Mesothelial cell of epicardium (in vitro differentiated cells): Measurements from ENCODE around the gene MVB12B. TPM values are rescaled to one million over a fixed set of nuclear protein-coding genes. Genes with fewer than 3 reads are reported as not detected.

Experiments used
- DNase-seq, 2 experiments: peaks; one replicate each; pipeline ENCODE4 v3.0.0; 2021; ENCODE audit warnings: low spot score in 2 of 2; ENCODE audit not compliant: unreplicated experiment in 2 of 2
- H3K27ac Mint-ChIP-seq: 2 replicates; pipeline ENCODE4 v1.8.0; 2021; ENCODE audit warnings: mixed read lengths
- H3K27me3 Mint-ChIP-seq: 2 replicates; pipeline ENCODE4 v1.8.0; 2021; ENCODE audit warnings: low read depth, mixed read lengths
- H3K36me3 Mint-ChIP-seq: 2 replicates; pipeline ENCODE4 v1.8.0; 2021; ENCODE audit warnings: mixed read lengths
- H3K4me1 Mint-ChIP-seq: 2 replicates; pipeline ENCODE4 v1.8.0; 2021; ENCODE audit warnings: mixed read lengths
- H3K4me3 Mint-ChIP-seq: 2 replicates; pipeline ENCODE4 v1.8.0; 2021; ENCODE audit warnings: mild to moderate bottlenecking, moderate library complexity, mixed read lengths
- H3K9me3 Mint-ChIP-seq: 2 replicates; pipeline ENCODE4 v1.8.0; 2021; ENCODE audit warnings: mixed read lengths
- CTCF ChIP-seq: fragments of 200-600 bp; sonication (generic); IDR thresholded peaks from one replicate; pipeline ENCODE4 v1.5.0; 2021; ENCODE audit warnings: antibody characterized with exemption; ENCODE audit not compliant: unreplicated experiment
- total RNA-seq: library from RNA; stranded (reverse); gene quantifications from 3 replicates; pipeline ENCODE4 v1.2.1, GENCODE V29; 2021

The MVB12B gene
- total RNA-seq, 1 donor from 2014 or later: 43.7 TPM

DNA sequence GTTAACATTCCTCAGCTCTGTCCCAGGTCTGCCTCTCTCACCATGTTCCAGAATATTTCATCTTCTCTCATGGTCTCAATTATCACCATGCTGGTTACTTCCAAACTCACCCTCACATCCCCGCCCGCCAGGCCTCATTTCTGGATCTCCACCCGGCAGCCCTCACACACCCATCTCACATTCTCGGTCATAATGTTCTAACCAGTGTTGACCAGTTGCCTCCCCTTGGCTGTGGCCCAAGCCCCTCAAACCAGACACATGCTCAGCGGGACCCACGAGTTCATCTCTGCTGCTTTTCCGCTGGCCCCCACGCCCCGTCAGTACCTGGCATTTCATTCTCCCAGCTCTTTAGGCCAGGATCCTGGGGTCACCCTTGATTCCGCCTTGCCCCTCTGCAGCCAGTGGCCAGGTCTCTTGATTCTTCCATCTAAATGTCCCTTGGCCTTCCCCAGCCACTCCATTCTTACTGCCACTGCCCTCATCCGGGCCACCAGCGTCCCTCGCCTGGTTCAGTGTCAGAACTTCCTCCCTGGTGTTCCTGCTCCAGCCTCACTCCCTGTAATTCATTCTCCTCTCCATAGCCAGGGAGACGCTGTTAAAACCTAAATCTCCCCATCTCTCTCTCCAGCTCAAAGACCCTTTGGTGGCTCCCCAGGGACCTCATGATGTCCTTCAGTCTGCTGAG, 141.7 kb downstream of the MVB12B start:
- H3K4me3 Mint-ChIP-seq: no peak overlapping the region
- no peak for TF ChIP-seq CTCF
- H3K27ac Mint-ChIP-seq: no peak overlapping the region
- peaks cover 16% of the 10 kb centered on the region for H3K4me1 Mint-ChIP-seq
- no peaks in the 10 kb centered on the region for H3K27me3 Mint-ChIP-seq
- DNase-seq: no peak
- H3K36me3 Mint-ChIP-seq: peaks cover 15% of the 10 kb centered on the region
- no peaks in the 10 kb centered on the region for H3K9me3 Mint-ChIP-seq

- H3K27ac Mint-ChIP-seq: no peak overlapping the region
Measured at GRCh38 chr9:126470241-126470993, 143.8 kb downstream of the MVB12B start.

GRCh38 chr9:126471084-126471624, 144.5 kb downstream of the MVB12B start:
- Mint-ChIP-seq H3K4me1 (peaks cover 38% of the 10 kb centered on the region), H3K9me3 (no peaks in the 10 kb centered on the region), H3K4me3 (no peak overlapping the region), H3K27ac (no peak overlapping the region), H3K36me3 (peaks cover 16% of the 10 kb centered on the region), H3K27me3 (no peaks in the 10 kb centered on the region)
- TF ChIP-seq CTCF: no peak
- DNase-seq: no peak

More at GRCh38 chr9:126470241-126470993, 143.8 kb downstream of the MVB12B start:
- TF ChIP-seq CTCF: no peak
- DNase-seq: no peak
- Mint-ChIP-seq H3K4me1 (peaks cover 35% of the 10 kb centered on the region), H3K9me3 (no peaks in the 10 kb centered on the region), H3K4me3 (no peak overlapping the region), H3K27me3 (no peaks in the 10 kb centered on the region), H3K36me3 (peaks cover 12% of the 10 kb centered on the region)

DNA sequence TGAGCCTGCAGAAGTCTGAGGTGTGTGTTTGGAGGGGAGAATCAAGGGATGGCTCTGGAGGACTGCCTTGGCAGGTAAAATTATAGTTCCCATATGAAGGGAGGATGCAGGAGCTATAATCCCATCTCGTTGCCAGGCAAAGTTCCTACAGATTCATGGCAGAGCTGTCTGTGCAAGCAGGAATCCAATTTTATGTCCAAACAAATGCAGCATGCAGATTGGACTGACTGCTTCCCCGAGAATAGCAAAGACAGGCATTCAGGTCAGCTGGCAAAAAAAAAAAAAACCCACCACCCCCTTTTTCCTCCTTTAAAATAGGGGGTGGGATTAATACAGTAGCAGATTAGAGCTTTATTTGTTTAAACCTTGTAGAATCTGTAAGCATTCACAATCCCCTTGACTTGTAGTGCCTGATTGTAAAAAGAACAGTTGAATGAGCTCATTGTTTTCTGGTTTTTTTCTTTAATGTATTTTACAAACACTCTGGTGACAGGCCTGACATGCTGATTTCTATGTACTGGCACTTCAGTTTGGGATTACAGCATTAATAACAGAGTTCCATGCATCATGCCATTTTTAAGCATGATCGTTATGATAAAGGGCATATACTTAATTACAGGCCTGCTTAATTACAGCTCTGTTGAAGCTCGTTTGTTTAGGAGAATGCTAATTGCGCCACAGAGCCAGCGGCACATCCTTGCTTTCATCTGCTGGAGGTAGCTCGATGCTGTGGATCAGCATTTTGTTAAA, 145.7 kb downstream of the MVB12B start:
- Mint-ChIP-seq H3K36me3 (peaks cover 22% of the 10 kb centered on the region), H3K27me3 (no peaks in the 10 kb centered on the region), H3K4me1 (peaks cover 39% of the 10 kb centered on the region), H3K9me3 (peaks cover 6% of the 10 kb centered on the region), H3K27ac (no peak overlapping the region), H3K4me3 (no peak overlapping the region)
- no peak for TF ChIP-seq CTCF
- no peak for DNase-seq

- Mint-ChIP-seq H3K27ac (no peak overlapping the region), H3K27me3 (no peaks in the 10 kb centered on the region), H3K9me3 (peaks cover 7% of the 10 kb centered on the region), H3K4me3 (no peak overlapping the region), H3K4me1 (peaks cover 39% of the 10 kb centered on the region), H3K36me3 (peaks cover 22% of the 10 kb centered on the region)
- TF ChIP-seq CTCF: no peak
- no peak for DNase-seq
Measured at GRCh38 chr9:126472948-126473298, 146.3 kb downstream of the MVB12B start.
